NCI-H1436 (cell line): ENCODE measurements around the gene HOXA6.

Source experiments
- DNase-seq: peaks from one replicate; lab custom pipeline; 2025; lab: John Stamatoyannopoulos, UW

The HOXA6 gene

DNA sequence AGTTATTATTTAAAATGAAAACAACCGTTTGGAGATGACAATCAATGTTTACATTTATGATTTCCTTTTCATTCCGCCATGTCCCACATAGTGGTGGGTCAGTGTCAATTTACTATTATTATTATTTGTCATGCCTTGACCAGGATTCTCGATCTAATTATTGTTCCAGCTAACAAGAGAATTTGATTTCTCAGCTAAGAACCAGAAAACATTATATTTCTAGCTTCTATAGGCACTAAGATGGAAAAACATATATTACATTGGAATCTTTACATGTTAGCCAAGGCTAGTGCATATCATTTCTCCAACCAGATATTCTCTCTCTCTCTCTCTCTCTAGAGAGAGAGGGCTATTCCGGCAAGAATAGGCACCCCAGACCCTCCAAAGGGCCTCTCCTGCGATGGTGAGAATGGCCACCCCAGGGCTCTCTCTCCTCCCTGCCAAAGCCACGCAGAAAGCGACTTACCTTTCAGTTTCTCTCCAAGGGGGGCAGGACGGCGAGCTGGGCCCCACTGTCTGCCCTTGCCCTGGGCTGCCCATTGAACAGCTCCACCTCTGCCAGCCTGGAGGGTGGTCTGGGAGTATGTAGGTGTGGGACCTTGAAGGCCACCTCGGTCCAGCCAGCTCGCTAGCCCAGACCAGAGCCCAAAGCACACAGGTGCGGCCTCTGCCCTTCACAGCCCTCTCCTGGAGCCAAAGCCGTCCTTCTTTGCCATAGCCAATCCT, 2.4 kb upstream of the HOXA6 start:
- DNase-seq = no peak

DNA sequence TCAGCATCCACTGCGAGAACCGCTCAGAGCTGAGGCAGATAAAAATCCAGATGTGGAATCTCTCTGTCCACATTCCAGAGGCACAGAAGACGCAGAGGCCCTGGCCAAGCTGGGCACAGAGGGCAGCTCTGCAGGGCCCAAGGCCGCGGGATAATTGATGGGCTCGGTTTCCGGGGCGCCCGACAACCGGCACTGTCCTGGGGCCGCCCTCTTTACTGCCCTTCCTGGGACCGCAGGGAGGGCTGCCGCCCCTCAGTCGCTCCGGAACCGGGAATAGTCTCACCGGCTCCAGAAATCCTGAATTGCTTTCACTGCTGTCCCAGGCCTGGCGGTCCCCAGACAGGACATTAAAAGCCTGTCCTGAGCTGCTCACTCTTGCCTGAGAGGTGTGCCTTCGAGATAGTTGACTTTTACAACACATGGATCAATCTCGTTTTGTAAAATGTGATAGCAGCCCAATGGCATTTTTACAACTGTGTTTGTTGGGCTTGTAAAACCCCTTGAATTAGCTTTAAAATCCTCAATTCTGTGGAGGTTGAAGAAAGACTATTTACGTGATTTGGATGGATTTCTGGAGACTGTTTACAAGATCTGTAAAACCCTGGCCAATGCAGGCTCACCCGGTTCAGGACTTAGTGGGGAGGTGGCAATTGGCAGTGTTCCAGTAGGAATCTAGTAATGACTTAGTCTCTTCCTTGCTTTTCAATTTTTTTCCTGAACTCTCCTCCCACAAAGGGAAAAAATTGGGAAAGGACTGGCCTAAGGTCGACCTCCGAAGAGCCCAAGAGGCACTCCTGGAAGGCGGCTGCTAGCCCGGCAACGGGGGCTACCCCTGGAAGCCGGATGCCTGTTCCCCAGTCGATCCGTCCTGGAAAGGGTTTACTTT, 1.4 kb upstream of the HOXA6 start:
- DNase-seq = no peak

DNA sequence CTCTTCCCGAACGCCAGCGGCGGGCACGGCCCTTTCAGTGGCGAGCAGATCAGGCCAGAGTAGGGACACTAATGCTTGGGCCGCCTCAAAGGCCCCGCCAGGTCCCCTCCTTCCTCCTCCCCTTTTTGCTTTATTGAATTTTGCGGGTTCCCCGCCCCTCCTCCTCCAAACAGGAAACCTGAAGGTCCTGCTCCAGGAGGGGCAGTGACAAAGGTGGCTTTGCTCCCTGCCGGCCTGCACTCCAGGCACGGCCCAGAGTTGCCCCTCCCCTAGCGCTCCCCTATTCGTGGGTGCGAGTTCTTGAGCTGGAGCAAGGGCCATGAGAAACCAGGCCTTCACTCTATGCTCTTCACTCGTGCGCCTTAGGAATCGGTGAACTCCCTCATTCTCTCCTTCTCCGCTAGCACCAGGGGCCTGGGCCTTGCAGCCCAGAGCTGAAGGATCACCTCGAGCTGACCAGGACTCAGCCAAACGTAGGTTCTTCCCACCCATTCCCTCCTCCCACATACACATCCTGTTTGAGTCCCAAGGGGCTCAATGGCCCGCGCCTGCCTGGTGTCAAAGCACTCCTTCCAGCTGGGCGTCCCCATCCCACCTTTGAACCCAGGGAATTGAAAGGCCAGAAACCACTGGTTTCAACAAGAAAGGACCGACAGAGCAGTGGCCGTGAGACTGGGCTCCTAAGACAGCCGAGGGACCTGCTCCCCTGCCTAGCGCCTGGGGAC, 619 bp upstream of the HOXA6 start:
- peak; percentile 17 for DNase-seq

DNA sequence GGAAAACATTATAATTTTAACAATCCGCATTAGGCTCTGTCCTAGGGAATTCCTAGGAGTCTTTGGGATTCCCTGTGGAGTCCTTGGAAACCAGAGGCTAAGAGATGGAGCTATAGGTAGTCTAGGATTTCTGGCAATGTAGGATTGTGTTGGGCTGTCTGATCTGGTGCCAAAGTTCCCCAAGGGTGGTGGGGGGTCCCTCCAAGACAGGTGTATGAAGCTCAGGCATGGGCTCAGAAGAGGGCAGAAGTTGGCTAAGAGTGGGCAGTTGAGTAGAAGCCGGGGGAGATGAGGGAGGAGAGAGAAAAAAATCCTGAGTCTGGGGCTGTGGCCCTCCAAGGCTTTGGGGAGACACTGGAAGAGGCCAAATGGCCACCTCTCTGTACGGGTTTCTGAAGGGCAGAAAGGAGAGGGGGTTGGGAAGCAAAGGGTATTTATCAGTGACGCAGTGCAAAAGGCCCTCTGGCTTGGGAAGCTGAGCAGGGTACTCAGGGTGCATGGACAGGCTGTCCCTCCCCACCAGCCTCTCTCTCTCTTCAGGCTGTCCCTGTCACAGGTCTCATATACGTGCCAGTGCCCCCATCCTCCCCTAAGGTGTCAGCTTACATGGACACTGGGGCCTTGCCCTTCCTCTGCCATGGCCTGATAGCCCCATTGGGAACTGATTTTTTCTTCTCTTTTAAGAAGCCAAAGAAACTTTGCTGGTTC, 929 bp downstream of the HOXA6 start:
- no peak for DNase-seq

DNA sequence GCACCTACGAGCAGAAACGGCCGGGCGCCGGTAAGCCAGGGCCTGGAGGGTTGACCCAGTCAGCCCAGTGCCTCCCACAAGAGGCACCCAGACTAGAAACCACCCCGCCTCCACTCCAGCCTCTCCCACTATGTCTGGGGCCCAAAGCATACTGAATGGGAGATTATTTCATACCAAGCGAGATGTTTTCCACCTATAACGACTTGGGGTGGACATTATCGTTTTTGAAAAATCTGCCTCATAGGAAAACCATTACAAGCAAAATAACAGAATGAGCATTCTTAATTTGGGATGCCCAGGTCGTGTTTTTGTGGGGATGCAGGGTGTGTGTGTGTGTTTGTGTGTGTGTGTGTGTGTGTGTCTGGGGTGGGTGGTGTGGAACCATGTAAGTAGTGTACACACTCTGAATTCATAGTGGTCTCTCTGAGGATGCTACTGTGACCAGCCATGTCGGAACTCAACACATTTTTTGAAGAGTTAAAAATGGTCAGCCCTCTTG, 1.6 kb downstream of the HOXA6 start:
- no peak for DNase-seq

DNA sequence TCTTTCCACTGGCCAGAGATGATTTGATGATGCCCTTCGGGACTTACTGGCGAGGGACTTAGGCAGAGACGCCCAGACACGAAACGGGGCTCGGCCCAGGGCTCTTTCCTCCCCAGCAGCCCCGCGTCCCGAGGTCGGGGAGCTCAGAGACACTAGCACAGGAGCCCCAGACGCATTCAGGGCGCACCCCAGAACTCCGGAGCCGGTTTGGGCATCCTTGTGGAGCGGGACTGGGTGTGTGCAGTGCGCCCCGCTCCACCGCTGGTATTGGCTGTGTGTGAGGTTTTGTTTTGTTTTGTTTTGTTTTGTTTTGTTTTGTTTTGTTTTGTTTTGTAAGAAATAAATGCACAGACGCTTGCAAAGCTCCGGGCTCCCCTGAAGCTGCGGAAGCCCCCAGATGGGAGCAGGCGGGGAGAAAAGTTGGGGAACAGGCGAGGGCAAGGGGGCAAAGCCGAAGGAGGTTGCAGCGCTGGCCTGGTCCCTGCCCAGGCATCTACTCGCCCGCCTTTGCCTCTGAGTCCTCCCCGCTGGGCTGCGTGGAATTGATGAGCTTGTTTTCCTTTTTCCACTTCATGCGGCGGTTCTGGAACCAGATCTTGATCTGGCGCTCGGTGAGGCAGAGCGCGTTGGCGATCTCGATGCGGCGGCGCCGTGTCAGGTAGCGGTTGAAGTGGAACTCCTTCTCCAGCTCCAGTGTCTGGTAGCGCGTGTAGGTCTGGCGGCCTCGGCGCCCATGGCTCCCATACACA, 2.2 kb downstream of the HOXA6 start:
- DNase-seq = no peak

DNA sequence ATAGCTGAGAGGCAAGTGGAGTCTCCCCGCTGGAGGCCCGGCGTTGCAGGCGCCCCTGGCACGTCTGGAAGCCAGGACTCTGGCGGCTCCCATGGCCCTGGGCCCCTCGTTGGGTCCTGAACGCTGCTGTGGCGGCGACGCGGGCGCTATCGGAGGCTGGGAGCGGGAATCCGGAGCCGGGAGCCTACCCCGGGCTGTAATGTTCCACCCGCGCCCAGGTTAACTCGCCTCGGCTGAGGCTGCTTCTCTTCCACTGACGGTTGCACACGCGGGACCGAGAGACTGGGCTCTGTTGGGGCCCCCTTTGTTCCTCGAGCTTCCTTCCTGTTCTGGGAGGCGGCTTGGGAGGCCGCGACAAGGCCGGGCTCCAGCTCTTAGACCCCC, 2.8 kb downstream of the HOXA6 start:
- no peak for DNase-seq

DNA sequence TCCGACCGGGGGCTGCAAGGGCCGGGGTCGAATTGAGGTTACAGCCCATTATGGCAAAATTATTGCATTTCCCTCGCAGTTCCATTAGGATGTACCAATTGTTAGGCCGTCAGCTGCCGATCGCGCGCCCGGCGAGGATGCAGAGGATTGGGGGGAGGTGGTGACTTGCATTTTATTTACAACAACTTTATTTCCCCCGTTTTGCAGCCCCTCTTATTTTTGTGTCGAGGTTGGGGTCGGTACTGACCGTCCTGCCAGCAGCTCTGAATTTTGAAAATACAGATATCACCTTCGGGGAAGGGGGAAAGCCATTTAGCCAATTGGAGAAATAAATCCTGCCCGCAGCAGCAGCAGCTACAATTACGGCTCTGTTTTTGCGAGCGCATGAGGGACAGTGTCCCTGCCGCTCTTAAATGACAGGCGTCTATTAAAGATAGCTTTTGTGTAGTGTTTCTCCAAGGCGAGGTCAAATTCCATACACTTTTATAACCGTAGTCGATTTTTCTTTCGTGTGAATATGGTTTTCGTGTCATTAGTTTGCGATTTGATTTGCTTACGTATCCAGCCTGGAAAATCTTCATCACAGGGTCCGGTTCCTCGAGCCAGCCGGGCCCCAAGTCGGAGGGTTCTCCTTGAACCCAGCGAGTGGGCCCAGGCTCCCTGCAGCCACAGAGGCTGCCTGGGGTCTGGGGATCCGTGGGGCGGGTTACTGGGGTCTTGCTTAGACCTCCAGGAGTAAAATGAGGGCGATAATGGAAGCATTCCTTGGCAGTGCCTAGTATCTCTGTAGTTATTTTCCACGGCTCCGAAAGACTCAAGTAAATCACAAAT, 3.4 kb downstream of the HOXA6 start:
- no peak for DNase-seq

DNA sequence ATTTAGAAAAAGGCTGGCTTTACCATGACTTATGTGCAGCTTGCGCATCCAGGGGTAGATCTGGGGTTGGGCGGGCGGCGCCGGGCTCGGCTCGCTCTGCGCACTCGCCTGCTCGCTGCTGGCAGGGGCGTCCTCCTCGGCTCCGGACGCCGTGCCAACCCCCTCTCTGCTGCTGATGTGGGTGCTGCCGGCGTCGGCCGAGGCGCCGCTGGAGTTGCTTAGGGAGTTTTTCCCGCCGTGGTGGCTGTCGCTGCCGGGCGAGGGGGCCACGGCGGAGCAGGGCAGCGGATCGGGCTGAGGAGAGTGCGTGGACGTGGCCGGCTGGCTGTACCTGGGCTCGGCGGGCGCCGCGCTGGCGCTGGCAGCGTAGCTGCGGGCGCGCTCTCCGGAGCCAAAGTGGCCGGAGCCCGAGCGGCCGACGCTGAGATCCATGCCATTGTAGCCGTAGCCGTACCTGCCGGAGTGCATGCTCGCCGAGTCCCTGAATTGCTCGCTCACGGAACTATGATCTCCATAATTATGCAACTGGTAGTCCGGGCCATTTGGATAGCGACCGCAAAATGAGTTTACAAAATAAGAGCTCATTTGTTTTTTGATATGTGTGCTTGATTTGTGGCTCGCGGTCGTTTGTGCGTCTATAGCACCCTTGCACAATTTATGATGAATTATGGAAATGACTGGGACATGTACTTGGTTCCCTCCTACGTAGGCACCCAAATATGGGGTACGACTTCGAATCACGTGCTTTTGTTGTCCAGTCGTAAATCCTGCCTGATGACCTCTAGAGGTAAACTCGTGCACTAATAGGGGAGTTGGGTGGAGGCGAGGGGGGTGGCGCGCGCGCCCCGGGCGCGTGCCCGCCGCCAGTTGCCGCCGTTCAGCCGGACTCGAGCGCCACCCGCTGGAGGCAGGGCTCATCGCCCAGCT, 4.3 kb downstream of the HOXA6 start, which contains the start of gene HOXA5:
Gene HOXA5, minus strand, starts transcription at position 659 of the 927 bp plus-strand sequence. Its CDS starts 74 bp downstream, at position 585.
- no peak for DNase-seq

DNA sequence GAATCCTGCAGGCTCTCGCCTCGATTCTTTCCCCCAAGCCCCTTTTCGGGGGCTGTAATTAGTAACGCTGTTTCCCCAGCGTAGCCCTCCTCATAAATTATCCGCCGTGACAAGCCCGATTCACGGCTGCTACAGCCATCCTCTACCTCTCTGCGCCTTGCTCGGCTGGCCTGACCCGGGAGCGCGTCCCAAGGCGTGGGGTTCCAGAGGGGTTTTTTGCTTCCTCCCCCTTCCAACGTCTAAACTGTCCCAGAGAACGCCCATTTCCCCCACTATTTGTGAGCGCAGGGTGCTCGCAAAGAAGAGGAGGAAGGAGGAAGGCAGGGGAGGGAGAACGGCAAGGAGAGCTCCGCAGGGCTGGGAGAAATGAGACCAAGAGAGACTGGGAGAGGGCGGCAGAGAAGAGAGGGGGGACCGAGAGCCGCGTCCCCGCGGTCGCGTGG, 5.0 kb downstream of the HOXA6 start:
- no peak for DNase-seq

DNA sequence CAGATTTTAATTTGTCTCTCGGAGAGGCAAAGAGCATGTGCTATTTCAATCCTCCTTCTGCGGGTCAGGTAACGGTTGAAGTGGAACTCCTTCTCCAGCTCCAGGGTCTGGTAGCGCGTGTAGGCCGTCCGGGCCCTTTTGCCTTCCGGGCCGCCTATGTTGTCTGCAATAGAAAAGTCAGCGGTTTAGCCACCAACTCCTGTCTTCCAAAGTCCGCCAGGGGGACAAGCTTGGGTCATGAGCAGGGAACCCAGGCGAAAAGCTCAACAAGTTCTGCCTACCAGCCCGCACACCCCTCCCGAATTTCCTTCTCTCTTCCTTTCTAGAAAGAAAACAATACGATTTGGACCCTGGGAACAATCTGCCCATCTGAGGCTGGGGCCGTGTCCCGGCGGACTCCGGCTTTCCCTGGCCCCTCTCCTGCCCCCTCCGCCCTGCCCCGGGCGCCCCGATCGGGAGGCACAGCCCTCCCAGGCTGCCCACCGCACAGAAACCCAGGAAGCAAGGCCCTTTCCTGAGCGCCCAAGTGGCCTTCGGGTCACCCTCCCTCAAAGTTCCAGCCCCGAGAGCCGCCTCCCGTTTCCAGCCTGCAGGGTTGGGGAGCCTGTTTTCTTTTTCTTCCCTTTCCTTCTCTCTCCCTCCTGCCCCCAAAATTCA, 5.5 kb downstream of the HOXA6 start:
- DNase-seq = no peak

DNA sequence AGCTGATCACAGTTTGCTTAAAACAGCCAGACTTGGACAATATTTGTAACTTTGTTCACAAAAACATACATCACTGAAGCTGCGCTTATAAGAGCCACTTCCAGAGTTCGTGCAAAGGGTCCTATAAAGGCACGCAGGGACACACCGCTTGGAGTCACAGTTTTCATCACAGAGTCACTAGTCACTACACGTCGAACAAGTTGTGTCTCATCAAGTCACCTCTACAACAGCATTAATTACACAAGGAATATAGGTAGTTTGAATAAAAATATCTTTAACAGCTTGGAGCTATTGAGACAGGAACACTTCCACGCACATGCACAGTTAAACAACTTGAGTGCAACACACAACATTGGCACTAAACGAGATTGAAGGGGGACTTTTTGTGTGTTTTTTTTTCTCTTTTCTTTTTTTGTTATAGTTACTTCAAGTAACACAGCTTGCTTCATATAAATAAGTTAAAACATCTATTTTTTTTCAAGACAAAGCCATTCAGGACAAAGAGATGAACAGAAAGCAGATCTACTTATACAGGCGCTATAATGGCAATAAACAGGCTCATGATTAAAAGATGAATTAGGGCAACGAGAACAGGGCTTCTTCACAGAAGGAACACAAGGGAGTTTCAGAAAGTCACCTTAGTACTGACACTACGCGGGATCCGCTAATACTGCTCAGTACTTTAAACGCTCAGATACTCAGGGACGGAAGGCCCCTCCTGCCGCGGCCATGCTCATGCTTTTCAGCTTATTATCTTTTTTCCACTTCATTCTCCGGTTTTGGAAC, 6.2 kb downstream of the HOXA6 start:
- no peak for DNase-seq

DNA sequence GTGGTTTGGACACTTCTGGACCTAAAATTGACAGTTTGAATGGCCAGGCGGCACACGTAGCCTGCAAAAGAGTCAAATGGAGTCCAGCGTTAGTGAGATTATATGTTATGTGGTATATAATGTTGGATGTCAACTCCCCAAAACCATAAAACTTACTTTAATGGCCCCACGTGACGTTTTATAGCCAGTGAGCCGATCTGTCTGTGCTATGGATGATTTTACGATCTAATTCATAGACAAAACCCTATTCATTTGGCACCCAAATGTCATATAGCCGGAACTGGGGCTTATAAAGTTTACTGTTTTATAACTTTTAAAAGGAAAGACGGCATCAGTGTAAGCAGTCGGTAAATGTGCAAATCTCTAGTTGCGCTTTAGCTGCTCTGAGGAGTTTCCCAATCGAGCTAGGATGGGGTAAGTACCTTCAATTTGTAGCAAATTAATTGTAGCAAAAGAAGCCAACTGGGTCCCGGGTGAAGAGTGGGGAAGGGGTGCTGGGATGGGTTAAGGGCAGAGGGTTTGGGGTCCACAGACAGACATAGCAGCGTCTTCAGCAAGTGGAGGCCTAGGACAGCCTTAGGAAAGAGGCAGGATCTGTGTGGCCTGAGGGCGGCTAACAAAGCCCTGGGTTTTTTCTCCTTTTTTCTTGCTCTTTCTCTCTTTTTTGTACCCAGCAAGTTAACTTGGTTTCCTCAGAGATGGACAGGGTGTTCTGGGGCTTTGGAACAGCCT, 7.3 kb downstream of the HOXA6 start:
- DNase-seq = no peak

DNA sequence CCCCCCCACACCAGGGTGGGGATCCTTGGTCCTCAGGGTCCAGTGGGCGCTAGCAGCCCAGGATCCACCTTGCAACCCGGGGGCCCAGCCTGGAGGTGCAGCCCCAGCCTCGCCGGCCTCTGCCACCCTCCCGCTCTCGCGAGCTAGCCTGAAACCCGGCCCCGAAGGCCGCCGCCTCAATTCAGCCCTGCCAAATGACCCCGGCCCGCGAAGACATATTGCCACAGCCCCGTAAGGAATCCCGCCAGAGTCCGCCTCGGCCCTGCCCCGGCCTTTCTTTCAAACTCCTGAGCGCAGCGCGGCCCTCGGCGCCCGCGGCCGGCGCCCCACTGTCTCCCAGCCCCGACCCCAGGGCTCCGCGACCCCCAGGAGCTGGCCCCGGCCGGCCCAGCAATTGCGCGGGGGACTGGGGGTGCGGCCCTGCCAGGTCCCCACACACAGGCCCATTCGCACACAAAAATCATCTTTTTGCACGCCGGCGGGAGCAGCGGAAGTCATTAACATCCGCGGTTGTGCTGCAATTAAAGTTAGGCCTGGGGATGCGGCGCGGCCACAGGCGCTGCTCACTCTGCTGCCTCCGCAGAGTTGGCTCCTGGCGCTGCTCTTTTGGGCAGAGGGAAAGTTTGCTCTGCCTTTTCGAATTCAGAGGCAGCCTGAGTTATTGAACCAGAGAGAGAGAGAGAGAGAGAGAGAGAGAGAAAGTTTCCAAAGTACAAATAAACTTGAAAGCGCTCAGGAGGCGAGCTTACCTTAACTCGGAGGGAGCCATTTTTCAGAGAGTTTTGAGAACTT, 8.0 kb downstream of the HOXA6 start:
- no peak for DNase-seq

DNA sequence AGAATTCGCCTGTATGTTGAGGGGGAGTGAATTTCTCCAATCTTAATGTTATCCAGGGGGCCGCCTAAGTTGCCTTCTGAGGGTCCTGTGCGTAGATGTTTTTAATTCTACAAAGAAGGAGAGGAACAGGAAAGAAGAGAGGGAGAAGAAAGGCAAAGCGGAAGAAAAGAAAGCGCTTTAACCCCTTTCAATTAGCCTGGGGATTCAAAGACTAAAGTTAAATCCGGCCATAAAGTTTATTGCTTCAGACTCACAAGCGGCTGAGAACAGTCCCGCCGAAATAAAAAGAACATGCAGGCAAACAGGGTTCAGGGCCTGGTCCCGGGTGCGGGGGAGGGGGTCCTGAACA, 8.6 kb downstream of the HOXA6 start:
- DNase-seq = no peak

DNA sequence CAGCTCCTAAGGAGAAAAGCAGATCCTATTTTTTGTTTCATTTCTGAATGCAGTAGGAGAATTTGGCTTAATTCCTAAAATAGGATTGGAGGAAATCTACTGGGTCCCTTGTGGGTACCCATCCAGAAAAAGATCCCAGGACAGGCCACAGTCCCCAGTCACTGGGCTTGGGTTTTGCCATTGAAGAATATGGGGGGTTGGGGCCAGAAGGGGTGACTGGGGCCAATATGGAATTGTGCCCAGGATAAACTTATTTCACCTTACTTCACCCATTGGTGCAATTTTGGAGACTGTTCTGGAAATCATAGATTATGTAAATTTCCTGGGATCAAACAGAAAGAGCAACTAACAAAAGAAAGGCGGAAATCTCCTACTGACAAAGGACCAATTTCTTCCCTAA, 9.1 kb downstream of the HOXA6 start:
- DNase-seq = no peak
